Keratinocyte (primary cell): ENCODE data around the gene TAOK3. TPM values are rescaled to one million over a fixed set of nuclear protein-coding genes. Genes with fewer than 3 reads are reported as not detected.

Experiments
- DNase-seq: peaks from one replicate; pipeline ENCODE4 v3.0.0-alpha.2; 2011; ENCODE audit warnings: low read depth, missing footprints, low spot score
- FAIRE-seq: peaks from 2 replicates; lab custom pipeline; 2011; peaks lifted over from hg19 to GRCh38; lab: Jason Lieb, UNC
- H2AFZ ChIP-seq: 2 replicates; pipeline ENCODE4 v1.6.0; 2012; ENCODE audit warnings: low read length, control low read depth, inconsistent platforms; ENCODE audit not compliant: control insufficient read depth
- H3K27ac ChIP-seq: 2 replicates; pipeline ENCODE4 v1.5.1; 2011; ENCODE audit warnings: low read length; ENCODE audit not compliant: control insufficient read depth, insufficient read depth
- H3K27me3 ChIP-seq: 3 replicates; pipeline ENCODE4 v1.6.0; 2011; ENCODE audit warnings: low read length; ENCODE audit not compliant: control insufficient read depth, insufficient read depth; ENCODE audit errors: extremely low read depth
- H3K36me3 ChIP-seq, 2 experiments: 2 replicates in 1 of 2; 3 replicates in 1 of 2; pipeline ENCODE4 v1.5.1; 2011; ENCODE audit warnings: low read length in 2 of 2, mild to moderate bottlenecking in 1 of 2; ENCODE audit not compliant: control insufficient read depth in 2 of 2, insufficient read depth in 2 of 2; ENCODE audit errors: extremely low read depth in 1 of 2
- H3K4me1 ChIP-seq: 3 replicates; pipeline ENCODE4 v1.5.1; 2011; ENCODE audit warnings: low read length; ENCODE audit not compliant: control insufficient read depth, insufficient read depth; ENCODE audit errors: extremely low read depth
- H3K4me2 ChIP-seq: 3 replicates; pipeline ENCODE4 v1.6.0; 2011; ENCODE audit warnings: low read depth, low read length; ENCODE audit not compliant: control insufficient read depth, insufficient read depth; ENCODE audit errors: extremely low read depth
- H3K4me3 ChIP-seq, 3 experiments: fragments of 200-600 bp in 1 of 3; sonication (generic) in 1 of 3; 2 replicates in 2 of 3; 3 replicates in 1 of 3; pipeline ENCODE4 v1.5.1; 2011 to 2016; ENCODE audit warnings: low read length in 3 of 3, mild to moderate bottlenecking in 3 of 3, control low read depth in 2 of 3, inconsistent platforms in 1 of 3, low read depth in 1 of 3, mixed read lengths in 1 of 3, mixed run types in 1 of 3, moderate library complexity in 1 of 3; ENCODE audit not compliant: control insufficient read depth in 2 of 3, insufficient read depth in 2 of 3; ENCODE audit errors: extremely low read depth in 1 of 3
- H3K79me2 ChIP-seq: 2 replicates; pipeline ENCODE4 v1.6.0; 2012; ENCODE audit warnings: low read length; ENCODE audit not compliant: control insufficient read depth, insufficient read depth
- H3K9ac ChIP-seq: 3 replicates; pipeline ENCODE4 v1.6.0; 2011; ENCODE audit warnings: low read length; ENCODE audit not compliant: control insufficient read depth, insufficient read depth; ENCODE audit errors: extremely low read depth
- H3K9me1 ChIP-seq: 3 replicates; pipeline ENCODE4 v1.6.0; 2011; ENCODE audit warnings: low read length; ENCODE audit not compliant: control insufficient read depth, insufficient read depth; ENCODE audit errors: extremely low read depth
- H3K9me3 ChIP-seq: 2 replicates; pipeline ENCODE4 v1.5.1; 2012; ENCODE audit warnings: low read depth, low read length; ENCODE audit not compliant: control insufficient read depth
- H4K20me1 ChIP-seq: 3 replicates; pipeline ENCODE4 v1.6.0; 2011; ENCODE audit warnings: low read length; ENCODE audit not compliant: control insufficient read depth, insufficient read depth; ENCODE audit errors: extremely low read depth
- CTCF ChIP-seq, 3 experiments: IDR thresholded peaks in 1 of 3; conservative IDR thresholded peaks in 1 of 3; optimal IDR thresholded peaks in 1 of 3; 2 replicates in 2 of 3; 3 replicates in 1 of 3; pipeline versions ENCODE3 to v1.5.1; 2011; ENCODE audit warnings: low read length in 3 of 3, mild to moderate bottlenecking in 3 of 3, moderate library complexity in 2 of 3, control low read depth in 1 of 3, inconsistent platforms in 1 of 3; ENCODE audit not compliant: insufficient read depth in 2 of 3; ENCODE audit errors: extremely low read depth in 1 of 3
- EZH2 ChIP-seq: IDR thresholded peaks from one replicate; pipeline ENCODE4 v1.6.1; 2012; ENCODE audit warnings: inconsistent platforms, mild to moderate bottlenecking, low read length, moderate library complexity
- dilution Hi-C: fragments of 300-500 bp; cut with MboI; formaldehyde crosslinking; loops from one replicate; pipeline ENCODE4 v1.7.0; 2020; ENCODE audit warnings: low sequenced_read_pairs; ENCODE audit not compliant: extremely low pct_ligation_motif_present
- polyA plus RNA-seq, 5 experiments: library from polyadenylated mRNA; depleted of rRNA in 3 of 5; stranded (reverse) in 3 of 5; stranded (forward) in 1 of 5; unstranded in 1 of 5; fragments of >200 nt; gene quantifications; 1 replicate in 1 of 5; 2 replicates in 3 of 5; 3 replicates in 1 of 5; pipeline versions ENCODE4 v1.2.1 to v1.2.3, GENCODE V29; 2011 to 2012; ENCODE audit warnings: missing spikeins in 2 of 5, low read depth in 1 of 5, low replicate concordance in 1 of 5

Gene TAOK3
- polyA plus RNA-seq, 1 donor (not counting 4 experiments of a cell fraction or from before 2014, with no cell fraction given), result 35.0 TPM

GRCh38 chr12:118274066-118274465 lies 98.6 kb downstream of the TAOK3 start:
- Histone ChIP-seq H3K27me3 (no peaks in the 10 kb centered on the region), H3K27ac (no peak overlapping the region), H3K36me3 (no peaks in the 10 kb centered on the region), H3K9me3 (no peaks in the 10 kb centered on the region), H3K9ac (no peak overlapping the region), H3K4me1 (peaks cover 15% of the 10 kb centered on the region), H3K79me2 (peaks cover 11% of the 10 kb centered on the region), H3K9me1 (no peaks in the 10 kb centered on the region), H3K4me3 (no peak overlapping the region), H2AFZ (no peak overlapping the region), H3K4me2 (no peak overlapping the region), H4K20me1 (no peaks in the 10 kb centered on the region)
- TF ChIP-seq CTCF (optimal IDR thresholded peaks at IDR 0.05 in 1 of 3, IDR thresholded peaks at IDR 0.05 in 1 of 3, conservative IDR thresholded peaks at IDR 0.05 in 1 of 3; ENCODE audit: extremely low read depth in 1 of 3, insufficient read depth in 2 of 3, low read length in 3 of 3) (no peak), EZH2 (no peak)
- dilution Hi-C loops, result no loop called here
- DNase-seq, result no peak
- FAIRE-seq, result no peak

GRCh38 chr12:118271770-118272417 lies 100.8 kb downstream of the TAOK3 start:
- Histone ChIP-seq H3K27me3 (no peaks in the 10 kb centered on the region), H2AFZ (no peak overlapping the region), H3K79me2 (peaks cover 10% of the 10 kb centered on the region), H3K9ac (peak overlapping the region; percentile 34), H4K20me1 (no peaks in the 10 kb centered on the region), H3K4me3 (peak overlapping the region in 2 of 3 experiments; percentile 31 to 40), H3K9me1 (no peaks in the 10 kb centered on the region), H3K9me3 (no peaks in the 10 kb centered on the region), H3K4me2 (peak overlapping the region; percentile 74), H3K4me1 (peaks cover 15% of the 10 kb centered on the region), H3K36me3 (no peaks in the 10 kb centered on the region), H3K27ac (peak overlapping the region; percentile 55)
- peak; percentile 67 for FAIRE-seq
- TF ChIP-seq CTCF (optimal IDR thresholded peaks at IDR 0.05 in 1 of 3, IDR thresholded peaks at IDR 0.05 in 1 of 3, conservative IDR thresholded peaks at IDR 0.05 in 1 of 3; ENCODE audit: extremely low read depth in 1 of 3, insufficient read depth in 2 of 3, low read length in 3 of 3) (no peak), EZH2 (no peak)
- DNase-seq, result no peak
- dilution Hi-C loops, result no loop called here
